Skeletal muscle satellite cell (primary cell): Measurements from ENCODE around the gene ARHGAP19.

Experiments used
- H3K27me3 ChIP-seq: 2 replicates; pipeline ENCODE4 v1.7.0; 2013; ENCODE audit warnings: low read length; ENCODE audit not compliant: control insufficient read depth, insufficient read depth
- H3K36me3 ChIP-seq: 2 replicates; pipeline ENCODE4 v1.7.0; 2013; ENCODE audit warnings: mild to moderate bottlenecking, control low read depth, low read length; ENCODE audit not compliant: insufficient read depth
- H3K4me1 ChIP-seq: 2 replicates; pipeline ENCODE4 v1.7.0; 2013; ENCODE audit warnings: low read length; ENCODE audit not compliant: control insufficient read depth, insufficient read depth
- H3K4me2 ChIP-seq: 2 replicates; pipeline ENCODE4 v1.7.0; 2013; ENCODE audit warnings: mild to moderate bottlenecking, low read length
- H3K4me3 ChIP-seq: 2 replicates; pipeline ENCODE4 v1.7.0; 2013; ENCODE audit warnings: low read length
- H3K9ac ChIP-seq: 2 replicates; pipeline ENCODE4 v1.7.0; 2013; ENCODE audit warnings: mild to moderate bottlenecking, low read depth, low read length, moderate library complexity
- H3K9me3 ChIP-seq: replicated peaks from 2 replicates; pipeline ENCODE4 v1.7.0; 2013; ENCODE audit warnings: mild to moderate bottlenecking, control low read depth, low read length

ARHGAP19 gene

DNA sequence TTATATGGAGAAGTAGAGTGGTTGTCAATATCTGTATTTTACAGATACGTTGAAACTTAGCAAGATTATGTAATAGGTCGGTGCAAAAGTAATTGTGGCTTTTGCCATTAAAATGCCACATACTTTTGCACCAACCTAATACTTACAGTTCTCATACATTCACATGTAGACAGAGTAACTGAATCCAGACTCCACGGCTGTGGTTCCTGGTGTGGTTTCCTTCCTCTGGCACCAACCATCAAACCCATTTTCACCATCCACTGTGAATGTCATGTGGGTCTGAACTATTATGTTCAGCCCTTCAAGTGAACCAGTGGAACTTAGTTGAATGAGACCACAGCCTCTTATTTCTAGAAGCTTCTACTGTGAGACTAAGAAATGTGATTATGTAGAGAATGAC, 75.1 kb downstream of the ARHGAP19 start:
- peaks cover 13% of the 10 kb centered on the region for H3K4me1 ChIP-seq
- no peaks in the 10 kb centered on the region for H3K9me3 ChIP-seq
- H3K27me3 ChIP-seq: no peaks in the 10 kb centered on the region
- no peak overlapping the region for H3K4me2 ChIP-seq
- H3K36me3 ChIP-seq: no peaks in the 10 kb centered on the region
- H3K9ac ChIP-seq: no peak overlapping the region
- no peak overlapping the region for H3K4me3 ChIP-seq

GRCh38 chr10:97215619-97216260, 76.7 kb downstream of the ARHGAP19 start:
- no peaks in the 10 kb centered on the region for H3K27me3 ChIP-seq
- H3K4me1 ChIP-seq: peaks cover 13% of the 10 kb centered on the region
- H3K9me3 ChIP-seq: no peaks in the 10 kb centered on the region
- H3K4me3 ChIP-seq: no peak overlapping the region
- no peak overlapping the region for H3K4me2 ChIP-seq
- H3K9ac ChIP-seq: no peak overlapping the region
- H3K36me3 ChIP-seq: no peaks in the 10 kb centered on the region

DNA sequence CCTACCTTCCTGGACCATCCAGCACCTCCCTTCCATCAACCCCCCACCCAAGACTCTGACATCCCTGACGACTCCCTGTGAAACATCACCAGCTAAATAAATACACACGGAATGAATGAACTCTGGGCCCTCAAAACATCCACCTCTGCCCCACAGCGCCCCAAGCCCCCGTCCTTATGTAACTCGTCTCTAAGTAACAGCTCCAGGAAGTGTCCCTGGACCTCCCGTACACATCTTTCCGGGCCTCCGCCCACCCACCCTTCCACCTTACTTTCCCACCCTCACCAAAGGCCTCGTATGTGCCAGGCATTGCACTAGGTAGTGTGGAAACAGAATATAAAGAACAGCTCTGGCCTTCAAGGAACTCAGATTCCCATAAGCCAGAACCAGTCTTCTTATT, 79.0 kb downstream of the ARHGAP19 start:
- Histone ChIP-seq H3K36me3 (no peaks in the 10 kb centered on the region), H3K27me3 (no peaks in the 10 kb centered on the region), H3K4me2 (no peak overlapping the region), H3K4me1 (peaks cover 11% of the 10 kb centered on the region), H3K9ac (no peak overlapping the region), H3K4me3 (no peak overlapping the region), H3K9me3 (no peaks in the 10 kb centered on the region)

GRCh38 chr10:97211229-97211628, 81.2 kb downstream of the ARHGAP19 start:
- Histone ChIP-seq H3K4me2 (no peak overlapping the region), H3K9ac (no peak overlapping the region)

GRCh38 chr10:97210543-97210960, 81.9 kb downstream of the ARHGAP19 start:
- Histone ChIP-seq H3K9ac (no peak overlapping the region), H3K4me2 (no peak overlapping the region), H3K36me3 (no peaks in the 10 kb centered on the region)

More at GRCh38 chr10:97211229-97211628, 81.2 kb downstream of the ARHGAP19 start:
- H3K4me1 ChIP-seq: no peaks in the 10 kb centered on the region
- H3K9me3 ChIP-seq: no peaks in the 10 kb centered on the region
- no peaks in the 10 kb centered on the region for H3K36me3 ChIP-seq
- no peak overlapping the region for H3K4me3 ChIP-seq
- H3K27me3 ChIP-seq: peaks cover 12% of the 10 kb centered on the region

DNA sequence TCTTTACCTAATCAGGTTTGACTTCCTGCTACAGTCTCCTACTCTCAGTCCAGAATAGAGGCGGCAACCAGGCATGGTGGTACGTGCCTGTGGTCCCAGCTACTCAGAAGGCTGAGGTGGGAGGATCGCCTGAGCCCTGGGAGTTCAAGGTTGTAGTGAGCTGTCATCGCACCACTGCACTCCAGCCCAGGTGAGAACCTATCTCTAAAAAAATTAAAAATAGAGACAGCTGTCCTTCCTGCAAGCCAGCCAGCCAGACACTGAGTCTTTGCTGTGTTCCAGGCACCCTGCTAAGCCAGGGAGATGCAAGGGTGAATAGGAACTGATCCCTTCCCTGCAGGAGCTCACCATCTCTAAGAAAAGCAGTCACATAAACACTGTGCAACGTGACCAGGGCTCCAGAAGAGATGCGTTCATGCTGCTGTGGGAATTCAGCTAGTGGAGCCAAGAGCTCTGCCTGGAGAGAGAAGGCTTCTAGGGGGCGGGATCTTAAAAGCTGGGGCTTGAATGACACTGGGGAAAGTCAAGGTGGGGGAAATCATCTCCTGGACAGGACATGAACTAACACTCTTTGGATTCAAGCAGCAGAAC, 84.6 kb downstream of the ARHGAP19 start:
- no peaks in the 10 kb centered on the region for H3K36me3 ChIP-seq
- H3K4me2 ChIP-seq: no peak overlapping the region
- H3K9me3 ChIP-seq: peaks cover 2% of the 10 kb centered on the region
- H3K9ac ChIP-seq: no peak overlapping the region
- peaks cover 12% of the 10 kb centered on the region for H3K27me3 ChIP-seq
- no peaks in the 10 kb centered on the region for H3K4me1 ChIP-seq
- H3K4me3 ChIP-seq: no peak overlapping the region

More at GRCh38 chr10:97210543-97210960, 81.9 kb downstream of the ARHGAP19 start:
- no peaks in the 10 kb centered on the region for H3K4me1 ChIP-seq
- H3K4me3 ChIP-seq: no peak overlapping the region
- no peaks in the 10 kb centered on the region for H3K9me3 ChIP-seq
- peaks cover 12% of the 10 kb centered on the region for H3K27me3 ChIP-seq

- Histone ChIP-seq H3K36me3 (no peaks in the 10 kb centered on the region), H3K9me3 (peaks cover 2% of the 10 kb centered on the region), H3K4me2 (no peak overlapping the region), H3K27me3 (peaks cover 12% of the 10 kb centered on the region), H3K9ac (no peak overlapping the region), H3K4me1 (no peaks in the 10 kb centered on the region), H3K4me3 (no peak overlapping the region)
These were observed 85.3 kb downstream of the ARHGAP19 start for GRCh38 chr10:97207131-97207530.

DNA sequence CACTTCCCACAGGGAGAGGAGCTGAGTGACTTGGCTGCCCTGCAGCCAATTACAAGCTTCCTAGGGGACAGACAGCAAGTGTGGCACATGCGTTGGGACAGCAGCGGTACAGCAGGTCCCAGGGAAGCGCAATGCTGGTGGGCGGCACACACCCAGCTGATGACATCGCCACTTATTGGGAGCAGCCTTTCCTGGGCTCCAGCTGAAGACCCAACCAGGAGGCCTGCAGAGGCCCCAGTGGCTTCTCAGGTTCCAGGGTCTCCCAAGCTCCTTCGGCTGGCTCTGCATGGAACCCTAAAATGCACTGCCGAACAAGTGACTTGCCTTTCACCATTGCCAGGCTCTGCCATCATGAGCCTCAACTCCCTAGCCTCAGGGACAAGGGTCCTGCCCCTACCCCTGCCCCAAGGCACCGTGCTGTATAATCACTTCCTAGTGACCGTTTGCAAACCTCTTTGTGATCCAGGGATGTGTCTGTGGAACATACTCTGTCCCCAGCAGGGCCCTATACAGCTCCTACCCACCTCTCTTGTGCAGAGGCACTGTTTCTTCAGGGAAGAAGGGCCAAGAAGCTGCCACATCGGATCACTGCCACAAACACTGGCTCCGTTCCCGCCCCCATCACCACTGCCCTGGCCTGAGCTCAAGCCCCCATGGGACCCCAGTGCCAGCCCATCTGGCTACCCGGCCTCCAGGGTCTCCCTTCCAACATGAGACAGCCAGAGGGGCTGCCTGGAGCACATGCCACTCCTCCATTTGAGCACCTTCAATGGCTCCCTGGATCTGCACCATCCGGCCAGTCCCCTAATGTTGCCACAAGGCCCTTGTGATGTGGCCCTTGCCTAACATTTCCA, 87.4 kb downstream of the ARHGAP19 start:
- H3K9me3 ChIP-seq: peaks cover 2% of the 10 kb centered on the region
- no peak overlapping the region for H3K4me2 ChIP-seq
- no peak overlapping the region for H3K4me3 ChIP-seq
- H3K36me3 ChIP-seq: no peaks in the 10 kb centered on the region
- no peaks in the 10 kb centered on the region for H3K4me1 ChIP-seq
- no peak overlapping the region for H3K9ac ChIP-seq
- peaks cover 16% of the 10 kb centered on the region for H3K27me3 ChIP-seq

DNA sequence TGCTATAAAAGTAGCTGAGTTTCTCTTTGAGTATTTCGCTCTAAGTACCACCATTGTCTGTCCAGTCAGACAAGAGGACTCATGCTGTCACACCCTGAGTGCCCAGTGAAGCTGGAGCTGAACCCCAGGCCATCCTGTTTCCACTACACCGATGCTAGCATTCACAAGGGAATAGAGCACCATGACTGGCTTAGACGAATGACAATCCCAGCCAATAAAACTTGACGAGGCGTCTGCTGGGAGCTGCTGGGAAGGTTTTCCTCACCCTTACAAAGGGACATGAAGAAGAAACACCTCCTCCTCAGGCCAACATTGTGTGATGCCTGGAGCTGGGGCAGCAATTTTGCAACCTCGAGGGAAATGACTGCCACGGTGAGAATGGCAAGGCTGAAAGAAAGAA, 89.2 kb downstream of the ARHGAP19 start:
- H3K27me3 ChIP-seq: peaks cover 29% of the 10 kb centered on the region
- no peak overlapping the region for H3K4me2 ChIP-seq
- H3K9me3 ChIP-seq: peaks cover 2% of the 10 kb centered on the region
- no peak overlapping the region for H3K4me3 ChIP-seq
- no peaks in the 10 kb centered on the region for H3K36me3 ChIP-seq
- H3K4me1 ChIP-seq: no peaks in the 10 kb centered on the region
- no peak overlapping the region for H3K9ac ChIP-seq

DNA sequence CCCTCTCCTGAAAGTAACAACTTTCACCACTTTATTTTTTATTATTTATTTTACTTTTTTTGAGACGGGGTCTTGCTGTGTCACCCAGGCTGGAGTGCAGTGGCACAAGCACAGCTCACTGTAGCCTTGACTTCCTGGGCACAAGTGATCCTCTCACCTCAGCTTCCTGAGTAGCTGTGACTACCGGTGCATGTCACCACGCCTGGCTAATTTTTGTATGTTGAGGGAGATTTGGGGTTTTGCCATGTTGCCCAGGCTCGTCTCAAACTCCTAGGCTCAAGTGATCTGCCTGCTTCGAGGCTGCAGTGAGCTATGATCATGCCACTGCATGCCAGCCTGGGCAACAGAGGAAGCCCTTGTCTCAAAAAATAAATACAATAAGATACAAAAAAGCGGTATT, 91.8 kb downstream of the ARHGAP19 start:
- Histone ChIP-seq H3K4me1 (peaks cover 4% of the 10 kb centered on the region), H3K36me3 (no peaks in the 10 kb centered on the region), H3K4me3 (no peak overlapping the region), H3K27me3 (peaks cover 39% of the 10 kb centered on the region), H3K4me2 (no peak overlapping the region), H3K9ac (no peak overlapping the region), H3K9me3 (peaks cover 2% of the 10 kb centered on the region)

- peaks cover 2% of the 10 kb centered on the region for H3K9me3 ChIP-seq
- peaks cover 46% of the 10 kb centered on the region for H3K27me3 ChIP-seq
- no peak overlapping the region for H3K4me2 ChIP-seq
- no peak overlapping the region for H3K9ac ChIP-seq
- H3K4me1 ChIP-seq: peaks cover 4% of the 10 kb centered on the region
- no peak overlapping the region for H3K4me3 ChIP-seq
- no peaks in the 10 kb centered on the region for H3K36me3 ChIP-seq
These were observed 93.3 kb downstream of the ARHGAP19 start for GRCh38 chr10:97199152-97199551.
